WTC11 (cell line): ENCODE measurements around the gene KLC3. TPM values are rescaled to one million over a fixed set of nuclear protein-coding genes. Genes with fewer than 3 reads are reported as not detected.
A peak's percentile ranks its signal among the peaks of the same experiment; 100 is the strongest.

Experiments used
- ATAC-seq: fragments of 200-7000 bp; cut with Tn5 transposase; 2 replicates; pipeline ENCODE4 v1.10.0; 2021; ENCODE audit warnings: mild to moderate bottlenecking, moderate library complexity
- CTCF ChIA-PET: fragments of 300-600 bp; sonication (Branson Sonifier 250); formaldehyde crosslinking; loops from one replicate; lab custom pipeline; 2021; ENCODE audit warnings: antibody characterized with exemption; lab: Charles Lee
- POLR2A ChIA-PET: fragments of 350-600 bp; sonication (Branson Sonifier 250); formaldehyde crosslinking; loops from one replicate; lab custom pipeline; 2021; ENCODE audit warnings: antibody characterized with exemption; lab: Charles Lee
- DNase-seq: peaks from one replicate; pipeline ENCODE4 v3.0.0; 2021; ENCODE audit warnings: low spot score
- H3K27ac Mint-ChIP-seq: 2 replicates; pipeline ENCODE4 v1.8.0; 2021; ENCODE audit warnings: mixed read lengths
- H3K27me3 Mint-ChIP-seq: 2 replicates; pipeline ENCODE4 v1.8.0; 2021; ENCODE audit warnings: low read depth, mild to moderate bottlenecking, moderate library complexity, mixed read lengths
- H3K36me3 Mint-ChIP-seq: 2 replicates; pipeline ENCODE4 v1.8.0; 2021; ENCODE audit warnings: mixed read lengths
- H3K4me1 Mint-ChIP-seq: 2 replicates; pipeline ENCODE4 v1.8.0; 2022; ENCODE audit warnings: mixed read lengths
- H3K4me3 Mint-ChIP-seq: 2 replicates; pipeline ENCODE4 v1.8.0; 2021; ENCODE audit warnings: mild to moderate bottlenecking, moderate library complexity, mixed read lengths
- H3K9me3 Mint-ChIP-seq: 2 replicates; pipeline ENCODE4 v1.8.0; 2021; ENCODE audit warnings: mixed read lengths
- FOXJ3 ChIP-seq: sonication (generic); formaldehyde crosslinking; IDR thresholded peaks from 2 replicates; pipeline ENCODE4 v1.9.0; 2021; ENCODE audit warnings: missing genetic modification reagents, mild to moderate bottlenecking, borderline replicate concordance
- FOXP4 ChIP-seq: sonication (generic); formaldehyde crosslinking; IDR thresholded peaks from 2 replicates; pipeline ENCODE4 v1.8.0; 2022; ENCODE audit warnings: mild to moderate bottlenecking, missing genetic modification reagents
- GTF2I ChIP-seq: fragments of 250-450 bp; sonication (Bioruptor Pico); conservative IDR thresholded peaks from 2 replicates; pipeline ENCODE4 v1.4.0; 2021; ENCODE audit warnings: mild to moderate bottlenecking
- HMGA2 ChIP-seq: fragments of 250-450 bp; sonication (Bioruptor Pico); IDR thresholded peaks from 2 replicates; pipeline ENCODE4 v1.4.0; 2021; ENCODE audit warnings: mild to moderate bottlenecking, moderate library complexity
- KAT7 ChIP-seq: sonication (generic); formaldehyde crosslinking; IDR thresholded peaks from 2 replicates; pipeline ENCODE4 v1.8.1; 2023; ENCODE audit warnings: missing genetic modification reagents, mild to moderate bottlenecking, borderline replicate concordance
- MXD4 ChIP-seq: fragments of 250-450 bp; sonication (Bioruptor Pico); IDR thresholded peaks from 2 replicates; pipeline ENCODE4 v1.8.0; 2021; ENCODE audit warnings: mild to moderate bottlenecking, moderate library complexity, borderline replicate concordance
- NFE2L1 ChIP-seq: sonication (generic); formaldehyde crosslinking; IDR thresholded peaks from 2 replicates; pipeline ENCODE4 v1.8.1; 2023; ENCODE audit warnings: missing genetic modification reagents
- PREB ChIP-seq: sonication (generic); formaldehyde crosslinking; IDR thresholded peaks from 2 replicates; pipeline ENCODE4 v1.8.1; 2022; ENCODE audit warnings: mild to moderate bottlenecking, missing genetic modification reagents, moderate library complexity, borderline replicate concordance
- TEAD1 ChIP-seq: sonication (generic); formaldehyde crosslinking; IDR thresholded peaks from 2 replicates; pipeline ENCODE4 v1.8.0; 2022; ENCODE audit warnings: mild to moderate bottlenecking, missing genetic modification reagents
- USF2 ChIP-seq: sonication (generic); formaldehyde crosslinking; IDR thresholded peaks from 2 replicates; pipeline ENCODE4 v1.8.1; 2023; ENCODE audit warnings: mild to moderate bottlenecking, missing genetic modification reagents, moderate library complexity
- ZBTB21 ChIP-seq: sonication (generic); formaldehyde crosslinking; IDR thresholded peaks from 2 replicates; pipeline ENCODE4 v1.8.1; 2023; ENCODE audit warnings: mild to moderate bottlenecking, missing genetic modification reagents, borderline replicate concordance
- ZNF263 ChIP-seq: sonication (generic); formaldehyde crosslinking; IDR thresholded peaks from 2 replicates; pipeline ENCODE4 v1.8.1; 2022; ENCODE audit warnings: low read depth, mild to moderate bottlenecking, moderate library complexity, missing genetic modification reagents
- ZNF281 ChIP-seq: sonication (generic); formaldehyde crosslinking; IDR thresholded peaks from 2 replicates; pipeline ENCODE4 v1.8.0; 2023; ENCODE audit warnings: mild to moderate bottlenecking, missing genetic modification reagents
- ZNF396 ChIP-seq: fragments of 250-450 bp; sonication (Bioruptor Pico); IDR thresholded peaks from 2 replicates; pipeline ENCODE4 v1.8.0; 2021; ENCODE audit warnings: mild to moderate bottlenecking, moderate library complexity, borderline replicate concordance
- total RNA-seq: library from RNA; stranded (reverse); gene quantifications from 3 replicates; pipeline ENCODE4 v1.2.3, GENCODE V29; 2021
- TF ChIP-seq, protein P1 (sequence below): sonication (generic); formaldehyde crosslinking; IDR thresholded peaks from 2 replicates; pipeline ENCODE4 v1.8.0; 2022; ENCODE audit warnings: mild to moderate bottlenecking, missing genetic modification reagents

KLC3 gene
- total RNA-seq, 1 experiment from 2014 or later: 5.2 TPM

GRCh38 chr19:45364696-45365095 lies 24.1 kb downstream of the KLC3 start:
- ATAC-seq (no peak), DNase-seq (no peak)
- ChIA-PET POLR2A (no interaction called here), CTCF (no interaction called here)
- H3K4me1 Mint-ChIP-seq: peaks cover 9% of the 10 kb centered on the region
- TF ChIP-seq, protein P1, sequence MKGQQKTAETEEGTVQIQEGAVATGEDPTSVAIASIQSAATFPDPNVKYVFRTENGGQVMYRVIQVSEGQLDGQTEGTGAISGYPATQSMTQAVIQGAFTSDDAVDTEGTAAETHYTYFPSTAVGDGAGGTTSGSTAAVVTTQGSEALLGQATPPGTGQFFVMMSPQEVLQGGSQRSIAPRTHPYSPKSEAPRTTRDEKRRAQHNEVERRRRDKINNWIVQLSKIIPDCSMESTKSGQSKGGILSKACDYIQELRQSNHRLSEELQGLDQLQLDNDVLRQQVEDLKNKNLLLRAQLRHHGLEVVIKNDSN (CRISPR knock-in tag): no peak
- H3K36me3 Mint-ChIP-seq: peaks cover 39% of the 10 kb centered on the region
- no peak overlapping the region for H3K27ac Mint-ChIP-seq
- no peaks in the 10 kb centered on the region for H3K9me3 Mint-ChIP-seq
- no peaks in the 10 kb centered on the region for H3K27me3 Mint-ChIP-seq
- H3K4me3 Mint-ChIP-seq: no peak overlapping the region

- no peaks in the 10 kb centered on the region for H3K9me3 Mint-ChIP-seq
- no peak overlapping the region for H3K4me3 Mint-ChIP-seq
- no peak overlapping the region for H3K27ac Mint-ChIP-seq
- DNase-seq: no peak
- ChIA-PET CTCF (interaction anchor here (0.6 to 1.8 kb wide), 13 partner anchors 13 to 275 kb away, joined by 3 to 10 read pairs (median 4); no protein-coding TSS in a partner anchor), POLR2A (no interaction called here)
- H3K4me1 Mint-ChIP-seq: peaks cover 15% of the 10 kb centered on the region
- TF ChIP-seq HMGA2 (CRISPR knock-in tag) (no peak), FOXP4 (no peak), MXD4 (no peak), PREB (no peak), GTF2I (CRISPR knock-in tag) (0 out of 2 replicates have a peak, but pooled peaks have one; percentile 15), ZNF396 (no peak), NFE2L1 (CRISPR knock-in tag) (no peak), ZNF281 (no peak)
- ATAC-seq: no peak
- H3K36me3 Mint-ChIP-seq: peaks cover 20% of the 10 kb centered on the region
- H3K27me3 Mint-ChIP-seq: no peaks in the 10 kb centered on the region
Measured at GRCh38 chr19:45368127-45368526, 27.6 kb downstream of the KLC3 start.

- peaks cover 15% of the 10 kb centered on the region for H3K4me1 Mint-ChIP-seq
- ChIA-PET CTCF (interaction anchor here (0.8 to 1.8 kb wide), 12 partner anchors 12 to 191 kb away, joined by 3 to 10 read pairs (median 5); partner anchors contain the start of gene TRAPPC6A), POLR2A (interaction anchor here (1.0 to 1.5 kb wide), 2 partner anchors 28 to 35 kb away, joined by 3 to 5 read pairs; no protein-coding TSS in a partner anchor)
- no peak for TF ChIP-seq FOXJ3 (CRISPR knock-in tag)
- TF ChIP-seq ZBTB21 (CRISPR knock-in tag): no peak
- no peak for TF ChIP-seq USF2 (CRISPR knock-in tag)
- TF ChIP-seq ZNF263 (CRISPR knock-in tag): no peak
- TF ChIP-seq HMGA2 (CRISPR knock-in tag): no peak
- TF ChIP-seq TEAD1 (CRISPR knock-in tag): no peak
- TF ChIP-seq ZNF396: no peak
- no peak for TF ChIP-seq KAT7 (CRISPR knock-in tag)
- H3K27me3 Mint-ChIP-seq: no peaks in the 10 kb centered on the region
- H3K36me3 Mint-ChIP-seq: peaks cover 20% of the 10 kb centered on the region
- no peaks in the 10 kb centered on the region for H3K9me3 Mint-ChIP-seq
- no peak; the same call in 1 of the 2 replicates for ATAC-seq
- peak; percentile 53 for DNase-seq
- H3K4me3 Mint-ChIP-seq: peak overlapping the region; percentile 90
- peak overlapping the region; percentile 59 for H3K27ac Mint-ChIP-seq
Measured at GRCh38 chr19:45368737-45369340, 28.3 kb downstream of the KLC3 start.
